AG04449 (cell line): ENCODE measurements around the gene NR2F1.

Experiments
- CTCF ChIA-PET: fragments of 350-600 bp; formaldehyde crosslinking; extraction: SDS; loops from one replicate; lab custom pipeline; 2021; ENCODE audit warnings: antibody characterized with exemption; lab: Yijun Ruan, JAX
- POLR2A ChIA-PET: fragments of 400-600, 350-600 bp; formaldehyde crosslinking; extraction: SDS; loops from one replicate; lab custom pipeline; 2020; ENCODE audit warnings: antibody characterized with exemption, inconsistent platforms; lab: Yijun Ruan, JAX
- DNase-seq: peaks from one replicate; pipeline ENCODE4 v3.0.0-alpha.2; 2010; ENCODE audit warnings: low read depth, low spot score
- H3K4me3 ChIP-seq: 2 replicates; pipeline ENCODE4 v1.5.1; 2011; ENCODE audit warnings: low read depth, mild to moderate bottlenecking, control low read depth, low read length
- CTCF ChIP-seq: IDR thresholded peaks from one replicate; pipeline ENCODE4 v1.5.1; 2011; ENCODE audit warnings: mild to moderate bottlenecking, moderate library complexity, low read length, control low read depth, inconsistent platforms; ENCODE audit not compliant: insufficient read depth; ENCODE audit errors: missing control alignments

Gene NR2F1

DNA sequence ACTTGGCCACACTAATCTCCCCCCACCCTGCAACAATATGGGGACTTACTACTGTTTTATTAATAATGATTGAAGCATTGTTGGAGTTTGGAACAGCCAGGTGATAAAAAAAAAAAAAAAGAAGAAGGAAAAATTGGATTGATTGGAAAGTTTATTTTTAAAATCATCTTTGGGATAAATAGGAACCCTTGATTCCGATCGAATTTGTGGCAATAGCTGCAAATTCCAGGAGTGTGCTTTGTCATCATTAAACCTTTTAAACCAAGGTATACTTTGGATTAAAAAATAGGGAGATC lies 907 bp upstream of the NR2F1 start:
- DNase-seq = no peak
- H3K4me3 ChIP-seq = peak overlapping the region; percentile 80
- POLR2A ChIA-PET = no interaction called here
- no peak for TF ChIP-seq CTCF
- CTCF ChIA-PET = interaction anchor here (0.7 to 1.4 kb wide), 3 partner anchors 29 to 225 kb away, joined by 3 to 6 read pairs (median 3); no protein-coding TSS in a partner anchor

- CTCF ChIA-PET = interaction anchor here (0.9 to 2.0 kb wide), 3 partner anchors 24 to 217 kb away, joined by 3 to 16 read pairs (median 4); no protein-coding TSS in a partner anchor
- peak overlapping the region; percentile 80 for H3K4me3 ChIP-seq
- TF ChIP-seq CTCF = no peak
- POLR2A ChIA-PET = interaction anchor here (0.7 to 1.0 kb wide), 2 partner anchors 505 to 508 kb away, joined by 3 read pairs; no protein-coding TSS in a partner anchor
- no peak for DNase-seq
These were observed 381 bp downstream of the NR2F1 start for GRCh38 chr5:93583439-93583767.

DNA sequence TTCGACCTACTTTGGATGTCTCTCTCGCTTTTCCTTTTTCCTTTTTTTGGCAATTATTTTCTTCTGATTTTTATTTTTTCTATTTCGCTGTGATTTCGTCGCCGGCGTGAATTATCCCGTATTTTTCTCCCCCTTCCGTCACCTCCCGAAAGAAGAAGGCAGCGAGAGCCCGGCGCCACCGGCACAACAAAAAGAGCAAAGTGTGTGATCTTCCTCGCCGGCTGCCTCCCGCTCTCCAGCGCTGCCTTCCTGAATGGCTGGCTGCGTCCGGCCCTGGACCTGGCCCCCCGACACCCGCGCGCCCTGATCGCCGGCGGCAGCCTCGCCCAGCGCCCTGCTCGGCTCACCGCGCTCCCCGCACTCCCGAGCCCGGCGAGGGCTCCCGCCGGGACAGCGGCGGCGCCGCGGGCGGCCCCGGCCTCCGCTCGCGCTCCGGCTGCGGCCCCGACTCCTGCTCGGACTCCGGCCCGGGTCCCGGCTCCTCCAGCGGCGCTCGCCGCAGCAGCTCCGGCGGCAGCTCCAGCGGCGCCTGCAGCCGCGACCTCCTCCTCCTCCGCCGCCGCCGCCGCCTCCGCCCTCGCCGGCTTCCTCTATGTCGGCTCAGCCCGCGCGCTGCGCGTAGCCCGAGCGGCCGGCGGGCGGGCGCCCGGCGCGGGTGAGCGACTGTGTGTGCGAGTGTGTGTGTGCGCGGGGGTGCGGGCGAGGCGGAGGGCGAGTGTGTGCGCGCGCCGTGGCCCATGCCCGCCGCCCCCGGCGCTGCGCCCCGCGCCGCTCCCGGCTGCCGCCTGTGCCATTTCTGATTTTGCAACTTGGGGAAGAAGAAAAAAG lies 960 bp downstream of the NR2F1 start:
- peak overlapping the region; percentile 80 for H3K4me3 ChIP-seq
- POLR2A ChIA-PET = interaction anchor here (0.6 kb wide), 1 partner anchor 541 kb away, joined by 3 read pairs; no protein-coding TSS in a partner anchor
- no peak for TF ChIP-seq CTCF
- CTCF ChIA-PET = interaction anchor here (0.9 to 2.0 kb wide), 4 partner anchors 23 to 216 kb away, joined by 3 to 16 read pairs (median 4); no protein-coding TSS in a partner anchor
- DNase-seq = no peak

GRCh38 chr5:93584596-93585040 lies 1.6 kb downstream of the NR2F1 start:
- peak overlapping the region; percentile 80 for H3K4me3 ChIP-seq
- ChIA-PET CTCF (interaction anchor here (1.3 to 2.6 kb wide), 3 partner anchors 201 to 216 kb away, joined by 3 to 18 read pairs (median 16); no protein-coding TSS in a partner anchor), POLR2A (interaction anchor here (0.6 kb wide), 1 partner anchor 542 kb away, joined by 3 read pairs; no protein-coding TSS in a partner anchor)
- TF ChIP-seq CTCF = no peak
- DNase-seq = no peak

- peak overlapping the region; percentile 80 for H3K4me3 ChIP-seq
- CTCF ChIA-PET = interaction anchor here (1.3 to 2.6 kb wide), 2 partner anchors 200 to 215 kb away, joined by 3 to 18 read pairs; no protein-coding TSS in a partner anchor
- POLR2A ChIA-PET = no interaction called here
- TF ChIP-seq CTCF = no peak
- DNase-seq = no peak
These were observed 2.2 kb downstream of the NR2F1 start for GRCh38 chr5:93585041-93585766.
